GM10248 (cell line): ENCODE results near the gene GALNT14.

Source experiments
- CTCF ChIA-PET: fragments of 300-600 bp; sonication (Branson Sonifier 250); formaldehyde crosslinking; extraction: SDS; loops from one replicate; lab custom pipeline; 2021; ENCODE audit warnings: antibody characterized with exemption; lab: Yijun Ruan, JAX
- POLR2A ChIA-PET: fragments of 350-650 bp; sonication (Branson Sonifier 250); formaldehyde crosslinking; extraction: SDS; loops from one replicate; lab custom pipeline; 2020; ENCODE audit warnings: antibody characterized with exemption; lab: Yijun Ruan, JAX
- DNase-seq: peaks from one replicate; pipeline ENCODE4 v3.0.0; 2012; ENCODE audit errors: extremely low spot score
- TF ChIP-seq, protein P1 (sequence below): IDR thresholded peaks from 2 replicates; pipeline ENCODE4 v1.5.1; 2012; ENCODE audit warnings: mild to moderate bottlenecking, low read depth; ENCODE audit errors: extremely low read depth, missing control alignments, control extremely low read depth

Gene GALNT14

DNA sequence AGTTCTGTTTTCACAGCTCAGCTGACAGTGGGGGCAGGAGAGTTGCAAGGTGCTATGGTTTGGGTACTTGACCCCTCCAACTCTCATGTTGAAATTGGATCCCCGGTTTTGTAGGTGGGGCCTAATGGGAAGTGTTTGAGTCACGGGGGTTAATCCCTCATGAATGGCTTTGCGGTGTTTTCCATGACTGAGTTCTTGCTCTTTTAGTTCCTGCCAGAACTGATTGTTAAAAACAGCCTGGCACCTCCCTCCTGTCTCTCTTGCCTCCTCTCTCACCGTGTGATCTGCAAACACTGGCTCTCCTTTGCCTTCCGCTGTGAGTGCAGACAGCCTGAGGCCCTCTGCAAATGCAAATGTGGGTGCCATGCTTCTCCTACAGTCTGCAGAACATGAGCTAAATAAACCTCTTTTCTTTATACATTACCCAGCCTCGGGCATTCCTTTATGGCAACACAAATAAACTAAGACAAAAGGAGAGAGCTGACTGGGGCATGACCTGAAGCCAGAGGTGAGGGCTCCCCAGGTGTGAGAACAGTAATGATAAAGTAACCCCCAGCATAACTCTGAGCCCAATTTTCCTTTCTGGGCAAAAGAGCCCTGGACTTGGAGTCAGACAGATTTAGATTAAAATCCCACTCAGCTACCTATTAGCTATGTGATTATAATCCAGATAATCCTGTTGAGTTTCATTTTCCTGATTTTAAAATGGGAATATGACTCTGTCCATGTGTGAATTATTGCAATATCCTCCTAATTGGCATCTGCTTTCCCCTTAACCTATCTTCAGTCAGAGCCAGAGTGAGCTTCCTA lies 266.1 kb downstream of the GALNT14 start:
- TF ChIP-seq, protein P1, sequence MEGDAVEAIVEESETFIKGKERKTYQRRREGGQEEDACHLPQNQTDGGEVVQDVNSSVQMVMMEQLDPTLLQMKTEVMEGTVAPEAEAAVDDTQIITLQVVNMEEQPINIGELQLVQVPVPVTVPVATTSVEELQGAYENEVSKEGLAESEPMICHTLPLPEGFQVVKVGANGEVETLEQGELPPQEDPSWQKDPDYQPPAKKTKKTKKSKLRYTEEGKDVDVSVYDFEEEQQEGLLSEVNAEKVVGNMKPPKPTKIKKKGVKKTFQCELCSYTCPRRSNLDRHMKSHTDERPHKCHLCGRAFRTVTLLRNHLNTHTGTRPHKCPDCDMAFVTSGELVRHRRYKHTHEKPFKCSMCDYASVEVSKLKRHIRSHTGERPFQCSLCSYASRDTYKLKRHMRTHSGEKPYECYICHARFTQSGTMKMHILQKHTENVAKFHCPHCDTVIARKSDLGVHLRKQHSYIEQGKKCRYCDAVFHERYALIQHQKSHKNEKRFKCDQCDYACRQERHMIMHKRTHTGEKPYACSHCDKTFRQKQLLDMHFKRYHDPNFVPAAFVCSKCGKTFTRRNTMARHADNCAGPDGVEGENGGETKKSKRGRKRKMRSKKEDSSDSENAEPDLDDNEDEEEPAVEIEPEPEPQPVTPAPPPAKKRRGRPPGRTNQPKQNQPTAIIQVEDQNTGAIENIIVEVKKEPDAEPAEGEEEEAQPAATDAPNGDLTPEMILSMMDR, result no peak
- POLR2A ChIA-PET, result no interaction called here
- no peak for DNase-seq
- CTCF ChIA-PET, result interaction anchor here (1.2 to 2.0 kb wide), 3 partner anchors 9 to 461 kb away, joined by 3 to 7 read pairs (median 4); no protein-coding TSS in a partner anchor

DNA sequence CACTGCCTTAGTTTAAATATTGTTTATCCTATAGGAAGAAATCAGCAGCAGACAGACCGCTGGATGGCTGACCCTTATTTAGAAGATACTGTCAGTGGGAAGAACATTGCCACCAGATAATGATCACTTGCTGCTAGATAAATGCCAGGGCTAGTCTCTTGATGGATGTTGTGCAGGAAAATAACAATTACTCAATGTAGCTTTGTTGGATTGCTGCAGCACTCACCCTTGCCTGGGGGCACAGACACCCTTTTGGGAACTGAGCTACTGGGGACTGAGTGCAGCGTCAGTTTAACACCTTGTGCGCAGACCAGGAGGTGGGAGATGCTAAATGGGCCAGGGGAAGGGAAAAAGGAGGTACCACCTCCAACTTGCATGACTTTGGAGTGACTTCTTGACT lies 266.8 kb downstream of the GALNT14 start:
- ChIA-PET CTCF (interaction anchor here (2.0 kb wide), 1 partner anchor 8 kb away, joined by 7 read pairs; no protein-coding TSS in a partner anchor), POLR2A (no interaction called here)
- TF ChIP-seq, protein P1, result no peak
- no peak for DNase-seq

DNA sequence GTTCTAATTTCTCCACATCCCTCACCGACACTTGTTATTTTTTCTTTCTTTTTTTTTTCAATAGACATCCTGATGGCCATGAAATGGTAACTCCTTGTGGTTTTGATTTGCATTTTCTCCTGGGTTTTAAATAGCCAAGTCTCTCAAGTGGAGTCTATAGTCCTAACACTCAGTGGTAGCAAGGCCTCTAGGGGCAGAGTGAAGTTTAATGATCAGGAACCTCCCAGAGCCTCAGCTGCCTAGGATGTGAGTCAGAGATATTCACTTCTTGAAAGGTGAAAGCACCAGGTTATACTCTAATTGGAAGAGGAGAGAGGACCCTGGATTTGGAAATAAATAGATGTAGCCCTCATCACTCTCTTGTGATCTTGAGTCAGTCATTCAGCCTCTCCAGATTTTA lies 268.3 kb downstream of the GALNT14 start:
- ChIA-PET POLR2A (no interaction called here), CTCF (no interaction called here)
- no peak for DNase-seq
- TF ChIP-seq, protein P1, result no peak

GRCh38 chr2:30867385-30867784 lies 270.9 kb downstream of the GALNT14 start:
- ChIA-PET CTCF (no interaction called here), POLR2A (no interaction called here)
- TF ChIP-seq, protein P1, result no peak
- DNase-seq, result no peak

- TF ChIP-seq, protein P1, result no peak
- DNase-seq, result no peak
- CTCF ChIA-PET, result no interaction called here
- POLR2A ChIA-PET, result no interaction called here
Measured at GRCh38 chr2:30866974-30867373, 271.3 kb downstream of the GALNT14 start.

DNA sequence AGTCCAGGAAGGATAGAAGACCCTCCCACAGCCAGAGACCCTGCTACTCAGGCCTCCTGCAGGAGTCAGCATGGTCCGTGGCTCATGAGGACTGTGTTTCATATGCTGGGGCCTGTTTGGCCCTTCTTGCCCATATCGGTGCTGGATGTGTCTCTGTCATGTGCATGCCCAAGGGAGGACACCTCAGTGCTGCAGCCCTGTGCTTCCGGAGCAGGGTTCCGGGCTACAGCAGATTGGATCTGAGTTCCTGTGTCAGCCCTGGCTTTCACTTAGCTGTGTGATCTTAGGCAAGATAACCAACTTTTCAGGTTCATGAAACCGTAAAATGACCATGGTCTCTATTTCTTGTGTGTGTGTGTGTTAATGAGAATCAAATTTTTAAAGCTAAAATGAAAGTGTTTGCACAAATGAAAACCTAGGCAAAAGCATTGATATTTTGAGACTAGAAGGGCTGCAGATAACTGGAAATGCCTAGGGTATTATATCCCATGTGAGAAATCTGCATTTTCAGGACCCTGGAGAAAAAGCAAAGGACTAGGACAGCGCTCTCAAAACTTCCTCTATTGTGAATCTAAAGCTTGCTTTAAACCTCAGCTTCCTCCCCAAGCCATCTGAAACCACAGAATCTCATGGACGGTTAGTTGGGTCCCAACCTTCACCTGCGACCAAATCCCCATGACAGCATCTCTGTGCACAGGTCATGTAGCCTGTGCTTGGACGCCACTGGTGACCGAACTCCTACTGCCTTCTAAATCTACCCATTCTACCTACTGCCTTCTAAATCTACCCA lies 272.2 kb downstream of the GALNT14 start:
- CTCF ChIA-PET, result interaction anchor here (1.0 to 7.0 kb wide), 3 partner anchors 10 to 701 kb away, joined by 3 to 85 read pairs (median 4); no protein-coding TSS in a partner anchor
- POLR2A ChIA-PET, result no interaction called here
- TF ChIP-seq, protein P1, result no peak
- DNase-seq, result no peak
